Tibial artery (tissue), 4 donors: ENCODE measurements around the gene UBASH3B.

ENCODE experiments used
- DNase-seq, 2 donors: peaks; one replicate each; pipeline ENCODE4 v3.0.0-alpha.2; 2019
- H3K27ac ChIP-seq, 2 donors: fragments of 200-600 bp; sonication (generic) in 1 of 2; 1 replicate in 1 of 2; 2 replicates in 1 of 2; pipeline ENCODE4 v1.5.1; 2018 to 2019; ENCODE audit warnings: mild to moderate bottlenecking in 1 of 2
- H3K27me3 ChIP-seq, 2 donors: fragments of 200-600 bp; sonication (generic) in 1 of 2; one replicate each; pipeline versions ENCODE4 v1.5.1 to v1.6.0; 2016 to 2019
- H3K36me3 ChIP-seq, 3 donors: fragments of 200-600 bp; sonication (generic) in 2 of 3; one replicate each; pipeline ENCODE4 v1.5.1; 2016 to 2019; ENCODE audit warnings: mild to moderate bottlenecking in 2 of 3
- H3K4me1 ChIP-seq, 4 donors: fragments of 200-600 bp; sonication (generic) in 2 of 4; 1 replicate in 3 of 4; 2 replicates in 1 of 4; pipeline ENCODE4 v1.5.1; 2016 to 2019
- H3K4me3 ChIP-seq, 2 donors: fragments of 200-600 bp; sonication (generic) in 1 of 2; 1 replicate in 1 of 2; 2 replicates in 1 of 2; pipeline ENCODE4 v1.5.1; 2018 to 2019; ENCODE audit warnings: mild to moderate bottlenecking in 2 of 2
- H3K9me3 ChIP-seq, 3 donors: fragments of 200-600 bp; sonication (generic) in 1 of 3; one replicate each; pipeline ENCODE4 v1.5.1; 2016 to 2019
- CTCF ChIP-seq, 2 experiments: fragments of 200-600 bp in 1 of 2; fragments of 450-650 bp in 1 of 2; IDR thresholded peaks; one replicate each; pipeline ENCODE4 v1.5.1; 2017 to 2019; ENCODE audit warnings: antibody characterized with exemption in 2 of 2, mild to moderate bottlenecking in 1 of 2, moderate library complexity in 1 of 2
- intact Hi-C: fragments of 100-400 bp; cut with DNase I; formaldehyde crosslinking; loops from one replicate; pipeline ENCODE4 v1.15.0; 2023; ENCODE audit warnings: low total_unique reads

Gene UBASH3B

DNA sequence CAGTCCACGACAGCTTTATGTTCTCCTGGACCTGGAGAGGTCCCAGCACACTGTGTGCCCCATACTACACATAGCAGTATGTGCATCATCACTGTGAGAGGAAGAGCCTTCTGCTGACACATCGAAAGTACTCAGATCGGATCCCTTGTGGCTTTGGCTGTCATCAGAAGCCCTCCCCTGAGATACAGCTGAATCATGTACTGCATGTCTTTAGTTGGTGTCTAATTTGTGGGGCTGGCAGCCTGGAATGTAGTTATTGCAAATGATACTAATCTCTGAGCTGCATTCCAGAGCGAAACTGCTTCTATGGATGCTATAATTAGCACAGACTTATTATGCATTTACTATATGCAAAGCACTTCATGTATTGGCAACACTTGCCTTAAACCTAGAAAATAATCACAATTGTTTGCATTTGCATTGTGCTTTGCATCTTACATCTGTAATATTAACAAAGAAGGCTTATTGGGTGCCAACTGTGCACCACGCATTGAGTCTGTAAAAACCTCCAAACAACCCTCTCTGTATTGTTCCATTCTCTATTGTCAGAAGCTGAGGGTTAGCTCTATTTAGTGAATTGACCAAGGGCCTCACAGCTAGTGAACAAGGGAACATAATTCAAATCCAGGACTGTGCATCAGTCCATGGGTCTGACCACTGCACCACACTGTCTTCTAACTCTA is 93.6 kb downstream of the UBASH3B start:
- H3K4me3 ChIP-seq = no peak overlapping the region
- peak in 1 of 2 donors; percentile 60 for DNase-seq
- H3K36me3 ChIP-seq = no peaks in the 10 kb centered on the region
- no peaks in the 10 kb centered on the region for H3K9me3 ChIP-seq
- no peak overlapping the region for H3K27ac ChIP-seq
- no peaks in the 10 kb centered on the region for H3K4me1 ChIP-seq
- no peak for TF ChIP-seq CTCF (IDR thresholded peaks at IDR 0.05)
- intact Hi-C loops = no loop called here
- H3K27me3 ChIP-seq = no peaks in the 10 kb centered on the region

DNA sequence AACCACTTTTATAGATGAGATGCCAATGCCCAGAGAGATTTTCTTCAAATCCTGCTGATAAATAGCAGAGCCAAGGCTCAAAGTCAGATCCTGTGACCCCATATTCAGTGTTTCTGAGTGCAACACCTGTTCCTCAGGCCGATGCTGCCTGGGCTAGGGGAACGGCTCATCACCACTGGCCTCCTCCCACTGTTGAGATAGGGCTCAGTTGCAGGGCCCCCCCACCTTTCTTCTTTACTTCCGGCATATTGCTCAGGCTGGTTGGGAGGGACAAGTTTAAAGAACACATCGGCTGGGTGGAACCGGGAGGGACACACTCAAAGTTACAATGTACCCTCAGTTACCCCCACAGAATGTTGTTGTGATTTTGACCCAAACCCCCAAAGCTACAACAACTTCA is 94.5 kb downstream of the UBASH3B start:
- intact Hi-C loops = no loop called here
- no peak for TF ChIP-seq CTCF (IDR thresholded peaks at IDR 0.05)
- Histone ChIP-seq H3K27me3 (no peaks in the 10 kb centered on the region), H3K4me1 (no peaks in the 10 kb centered on the region), H3K4me3 (no peak overlapping the region), H3K36me3 (no peaks in the 10 kb centered on the region), H3K27ac (no peak overlapping the region), H3K9me3 (no peaks in the 10 kb centered on the region)
- no peak for DNase-seq

DNA sequence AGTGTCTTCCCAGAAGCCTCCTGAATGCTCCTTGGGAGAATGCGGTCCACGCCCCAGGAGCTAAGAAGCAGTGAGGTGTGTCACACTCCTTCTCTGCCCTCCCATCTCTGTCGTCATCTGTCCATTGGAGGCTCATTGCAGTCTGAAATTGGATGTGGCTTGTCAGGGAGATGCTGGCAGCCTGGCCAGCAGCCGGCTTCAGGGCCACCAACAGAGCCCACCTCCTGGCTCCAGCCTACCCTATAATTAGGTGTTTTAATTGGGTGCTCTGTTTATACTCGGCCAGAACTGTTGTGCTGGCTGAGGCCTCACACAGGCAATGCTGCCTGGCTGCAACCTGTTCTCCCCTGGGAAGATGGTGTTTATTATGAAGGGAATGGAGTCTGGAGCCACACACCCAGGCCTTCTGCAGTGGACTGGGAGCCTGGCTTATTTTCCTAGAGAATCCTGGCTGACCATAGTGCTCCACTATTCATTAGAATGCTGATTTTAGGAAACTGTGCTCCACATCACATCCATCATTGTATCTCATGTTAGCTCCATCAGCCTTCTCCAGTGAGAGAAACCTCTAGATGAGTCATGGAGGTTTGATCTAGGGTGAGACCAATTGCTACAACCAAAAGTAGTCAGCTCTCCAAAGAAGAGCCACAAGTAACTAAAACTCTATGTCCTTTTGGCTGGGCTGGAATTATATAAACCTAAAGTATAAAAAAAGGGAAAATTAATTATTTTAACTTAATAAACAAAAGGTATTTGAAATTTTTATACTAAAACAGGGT is 96.0 kb downstream of the UBASH3B start:
- intact Hi-C loops = no loop called here
- TF ChIP-seq CTCF (IDR thresholded peaks at IDR 0.05) = no peak

GRCh38 chr11:122754028-122754427 is 98.5 kb downstream of the UBASH3B start:
- no peak for TF ChIP-seq CTCF (IDR thresholded peaks at IDR 0.05)
- no peak overlapping the region for H3K27ac ChIP-seq
- intact Hi-C loops = no loop called here
- H3K9me3 ChIP-seq = no peaks in the 10 kb centered on the region
- no peak for DNase-seq
- no peak overlapping the region for H3K4me3 ChIP-seq
- H3K36me3 ChIP-seq = no peaks in the 10 kb centered on the region
- no peaks in the 10 kb centered on the region for H3K4me1 ChIP-seq
- no peaks in the 10 kb centered on the region for H3K27me3 ChIP-seq

More for the DNA sequence above, 96.0 kb downstream of the UBASH3B start:
- no peak overlapping the region for H3K27ac ChIP-seq
- no peak overlapping the region for H3K4me3 ChIP-seq
- H3K9me3 ChIP-seq = no peaks in the 10 kb centered on the region
- H3K4me1 ChIP-seq = no peaks in the 10 kb centered on the region
- H3K27me3 ChIP-seq = no peaks in the 10 kb centered on the region
- DNase-seq = no peak
- no peaks in the 10 kb centered on the region for H3K36me3 ChIP-seq

GRCh38 chr11:122754553-122755322 is 99.2 kb downstream of the UBASH3B start:
- no peak for DNase-seq
- no peaks in the 10 kb centered on the region for H3K36me3 ChIP-seq

More at GRCh38 chr11:122754553-122755322, 99.2 kb downstream of the UBASH3B start:
- Histone ChIP-seq H3K4me3 (no peak overlapping the region), H3K27me3 (no peaks in the 10 kb centered on the region), H3K9me3 (no peaks in the 10 kb centered on the region), H3K4me1 (no peaks in the 10 kb centered on the region), H3K27ac (no peak overlapping the region)
- peak in 1 of 2 experiments; percentile 19 for TF ChIP-seq CTCF (IDR thresholded peaks at IDR 0.05)
- intact Hi-C loops = no loop called here
